Neutrophil (primary cell): ENCODE data around the gene VWA8.
"Not testable (repeated sequence)": the region's sequence is repeated elsewhere in the genome, so short reads cannot be mapped to it uniquely, and the experiment has no call there.

Experiments used
- H3K27ac ChIP-seq: fragments of 200-600 bp; sonication (generic); 2 replicates; pipeline ENCODE4 v1.5.1; 2016; ENCODE audit warnings: mild to moderate bottlenecking, moderate library complexity
- H3K27me3 ChIP-seq: fragments of 200-600 bp; sonication (generic); 2 replicates; pipeline ENCODE4 v1.6.0; 2016; ENCODE audit warnings: mild to moderate bottlenecking
- H3K36me3 ChIP-seq: fragments of 200-600 bp; sonication (generic); 2 replicates; pipeline ENCODE4 v1.5.1; 2017
- H3K4me1 ChIP-seq, 2 experiments: fragments of 200-600 bp in 1 of 2; sonication (generic) in 1 of 2; 1 replicate in 1 of 2; 2 replicates in 1 of 2; pipeline versions ENCODE4 v1.5.1 to v1.6.1; 2013 to 2016; ENCODE audit warnings: low read depth in 1 of 2, low read length in 1 of 2, mild to moderate bottlenecking in 1 of 2, moderate library complexity in 1 of 2; ENCODE audit not compliant: control insufficient read depth in 1 of 2, insufficient read depth in 1 of 2
- H3K4me3 ChIP-seq, 2 experiments: fragments of 200-600 bp in 1 of 2; sonication (generic) in 1 of 2; 1 replicate in 1 of 2; 2 replicates in 1 of 2; pipeline ENCODE4 v1.5.1; 2013 to 2016; ENCODE audit warnings: low read depth in 1 of 2, low read length in 1 of 2, mild to moderate bottlenecking in 1 of 2, moderate library complexity in 1 of 2
- H3K9me3 ChIP-seq: fragments of 200-600 bp; sonication (generic); 2 replicates; pipeline ENCODE4 v1.5.1; 2016
- CTCF ChIP-seq: fragments of 200-600 bp; sonication (generic); IDR thresholded peaks from 2 replicates; pipeline ENCODE4 v1.5.1; 2016; ENCODE audit warnings: antibody characterized with exemption

Gene VWA8

GRCh38 chr13:41546372-41547190 is 414.3 kb downstream of the VWA8 start:
- H3K36me3 ChIP-seq = no peaks in the 10 kb centered on the region
- no peak overlapping the region for H3K27ac ChIP-seq
- H3K27me3 ChIP-seq = no peaks in the 10 kb centered on the region
- no peak for TF ChIP-seq CTCF
- peaks cover 4% of the 10 kb centered on the region for H3K9me3 ChIP-seq
- H3K4me3 ChIP-seq = no peak overlapping the region
- H3K4me1 ChIP-seq = no peaks in the 10 kb centered on the region

- Histone ChIP-seq H3K36me3 (no peaks in the 10 kb centered on the region), H3K27me3 (no peaks in the 10 kb centered on the region), H3K27ac (no peak overlapping the region), H3K4me3 (no peak overlapping the region), H3K4me1 (no peaks in the 10 kb centered on the region), H3K9me3 (peaks cover 4% of the 10 kb centered on the region)
- no peak for TF ChIP-seq CTCF
Observed at GRCh38 chr13:41545432-41545707, 415.5 kb downstream of the VWA8 start.

GRCh38 chr13:41543664-41544300 is 417.1 kb downstream of the VWA8 start:
- Histone ChIP-seq H3K4me3 (no peak overlapping the region), H3K27ac (no peak overlapping the region), H3K36me3 (no peaks in the 10 kb centered on the region), H3K9me3 (peaks cover 4% of the 10 kb centered on the region), H3K4me1 (no peaks in the 10 kb centered on the region), H3K27me3 (no peaks in the 10 kb centered on the region)
- no peak for TF ChIP-seq CTCF

GRCh38 chr13:41542799-41543198 is 418.1 kb downstream of the VWA8 start:
- H3K4me3 ChIP-seq, H3K4me1 ChIP-seq, H3K36me3 ChIP-seq, H3K27ac ChIP-seq, H3K9me3 ChIP-seq, H3K27me3 ChIP-seq: not testable (repeated sequence)

GRCh38 chr13:41542281-41542680 is 418.6 kb downstream of the VWA8 start:
- no peak for TF ChIP-seq CTCF
- no peaks in the 10 kb centered on the region for H3K36me3 ChIP-seq
- H3K27ac ChIP-seq = no peak overlapping the region
- no peak overlapping the region for H3K4me3 ChIP-seq
- H3K27me3 ChIP-seq = no peaks in the 10 kb centered on the region
- peaks cover 4% of the 10 kb centered on the region for H3K9me3 ChIP-seq
- no peaks in the 10 kb centered on the region for H3K4me1 ChIP-seq

GRCh38 chr13:41541142-41541938 is 419.6 kb downstream of the VWA8 start:
- Histone ChIP-seq H3K36me3 (no peaks in the 10 kb centered on the region), H3K4me1 (no peaks in the 10 kb centered on the region), H3K27ac (no peak overlapping the region), H3K4me3 (no peak overlapping the region), H3K27me3 (no peaks in the 10 kb centered on the region), H3K9me3 (peaks cover 4% of the 10 kb centered on the region)
- TF ChIP-seq CTCF = no peak

GRCh38 chr13:41540240-41540639 is 420.7 kb downstream of the VWA8 start:
- H3K9me3 ChIP-seq, H3K27ac ChIP-seq: not testable (repeated sequence)

More at GRCh38 chr13:41540240-41540639, 420.7 kb downstream of the VWA8 start:
- H3K36me3 ChIP-seq, H3K4me1 ChIP-seq, H3K27me3 ChIP-seq, H3K4me3 ChIP-seq: not testable (repeated sequence)
